ENCODE results near the gene HDAC3. TPM values are rescaled to one million over a fixed set of nuclear protein-coding genes. Genes with fewer than 3 reads are reported as not detected.

Gene HDAC3
- total RNA-seq, 3 donors from 2014 or later, result 66.1 to 73.8 (median 71.7) TPM

DNA sequence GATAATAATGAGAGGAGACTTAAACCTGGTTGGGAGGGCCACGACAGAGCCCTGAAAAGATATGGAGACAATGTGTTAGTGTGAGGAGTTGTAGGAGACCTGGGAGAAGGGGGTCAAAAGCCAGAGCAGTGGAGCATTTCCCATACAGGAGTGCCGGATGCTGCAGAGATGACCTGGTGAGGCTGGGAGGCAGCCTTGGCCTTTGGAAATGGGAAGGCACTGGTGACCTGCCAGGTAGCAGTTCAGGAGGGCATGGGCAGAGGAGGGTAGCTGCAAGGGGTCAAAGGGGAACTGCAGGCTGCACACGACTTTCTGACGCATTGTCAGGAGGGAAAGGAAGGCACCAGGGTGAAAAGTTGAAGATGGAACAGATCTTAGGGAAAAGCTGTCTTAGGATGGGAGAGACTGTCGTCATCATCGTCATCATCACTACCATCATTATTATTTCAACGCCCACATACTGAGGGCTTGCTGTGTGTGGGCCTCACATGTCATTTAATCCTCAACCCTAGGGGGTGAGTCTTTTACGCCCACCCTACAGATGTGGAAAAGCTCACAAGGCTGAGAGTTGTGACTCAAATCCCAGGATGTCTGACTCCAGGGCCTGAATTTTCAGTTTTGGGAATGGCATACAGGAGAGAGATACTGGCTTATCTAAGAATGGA lies 32.1 kb upstream of the HDAC3 start:
- Mint-ChIP-seq H3K9me3 (no peaks in the 10 kb centered on the region), H3K36me3 (ENCODE audit: insufficient read depth) (no peaks in the 10 kb centered on the region), H3K4me3 (no peak overlapping the region), H3K27me3 (ENCODE audit: low read depth) (no peaks in the 10 kb centered on the region), H3K4me1 (ENCODE audit: low read depth) (peaks cover 3% of the 10 kb centered on the region)
- ATAC-seq, result no peak
- no peak for DNase-seq

DNA sequence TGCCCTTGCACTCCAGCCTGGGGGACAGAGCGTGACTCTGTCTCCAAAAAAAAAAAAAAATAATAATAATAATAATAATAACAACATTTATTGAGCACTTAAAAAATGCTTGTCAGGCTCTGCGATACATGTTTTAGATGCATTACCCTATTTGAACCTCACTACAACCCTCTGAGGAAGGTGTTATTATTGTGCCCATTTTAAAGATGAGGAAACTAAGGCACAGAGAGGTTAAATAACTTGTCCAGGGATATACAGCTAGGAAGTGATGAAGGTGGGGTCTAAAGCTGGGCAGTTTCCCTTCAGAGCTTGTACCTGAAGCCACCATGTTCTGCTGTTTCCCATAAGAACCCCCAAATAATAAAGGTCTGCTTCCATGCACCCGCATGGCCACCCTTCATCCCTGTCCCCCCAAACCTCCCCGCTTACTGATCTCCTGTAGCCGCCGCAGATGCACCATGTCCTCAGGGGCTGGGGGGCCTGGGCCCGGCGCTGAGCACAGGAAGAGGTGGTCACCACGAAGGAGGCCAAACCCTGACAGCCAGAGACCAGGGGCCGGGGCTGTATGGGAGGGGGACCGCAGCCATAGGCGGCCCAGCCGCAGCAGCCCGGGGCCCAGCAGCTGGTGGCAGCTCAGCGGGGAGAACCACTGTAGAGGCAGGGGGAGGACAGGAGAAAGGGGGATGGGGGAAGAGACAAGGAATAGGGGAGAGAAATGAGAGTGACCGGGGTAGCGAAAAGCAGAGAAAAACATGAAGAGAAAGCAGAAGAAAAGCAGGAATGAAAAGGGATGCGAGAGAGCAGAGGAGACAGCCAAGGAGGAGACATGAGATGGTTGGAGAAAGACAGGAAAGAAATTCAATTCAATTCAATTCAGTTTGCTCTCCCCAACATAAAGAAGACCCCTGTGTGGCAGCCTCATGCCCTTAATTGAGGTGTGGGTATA lies 29.6 kb upstream of the HDAC3 start:
- Mint-ChIP-seq H3K36me3 (ENCODE audit: insufficient read depth) (no peaks in the 10 kb centered on the region), H3K4me3 (no peak overlapping the region), H3K4me1 (ENCODE audit: low read depth) (peaks cover 3% of the 10 kb centered on the region), H3K9me3 (no peaks in the 10 kb centered on the region), H3K27me3 (ENCODE audit: low read depth) (no peaks in the 10 kb centered on the region)
- DNase-seq (no peak), ATAC-seq (no peak)

GRCh38 chr5:141664733-141665461 lies 28.2 kb upstream of the HDAC3 start:
- DNase-seq, result peak; percentile 72
- Mint-ChIP-seq H3K36me3 (ENCODE audit: insufficient read depth) (no peaks in the 10 kb centered on the region), H3K4me1 (ENCODE audit: low read depth) (peaks cover 3% of the 10 kb centered on the region), H3K27me3 (ENCODE audit: low read depth) (no peaks in the 10 kb centered on the region), H3K9me3 (no peaks in the 10 kb centered on the region), H3K4me3 (no peak overlapping the region)
- peak; percentile 93 to 95 for ATAC-seq

DNA sequence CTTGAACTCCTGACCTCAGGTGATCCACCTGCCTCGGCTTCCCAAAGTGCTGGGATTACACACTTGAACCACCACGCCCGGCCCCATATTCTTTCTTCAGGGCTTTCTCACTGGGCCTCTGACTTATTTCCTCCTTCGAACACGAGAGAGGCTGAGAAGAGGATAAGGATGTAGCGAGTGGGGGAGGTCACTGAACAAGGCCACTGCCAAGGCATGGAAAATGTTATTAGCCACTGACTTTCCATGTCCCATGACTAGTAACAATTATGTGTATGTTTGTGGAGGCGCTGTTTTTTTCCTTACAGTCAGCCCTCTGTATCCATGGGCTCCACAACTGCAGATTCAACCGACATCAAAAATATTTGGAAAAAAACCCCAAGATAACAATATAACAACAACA lies 26.9 kb upstream of the HDAC3 start:
- ATAC-seq (no peak), DNase-seq (no peak)
- no peaks in the 10 kb centered on the region for H3K27me3 Mint-ChIP-seq (ENCODE audit: low read depth)
- peaks cover 3% of the 10 kb centered on the region for H3K4me1 Mint-ChIP-seq (ENCODE audit: low read depth)
- H3K4me3 Mint-ChIP-seq, result no peak overlapping the region
- H3K9me3 Mint-ChIP-seq, result no peaks in the 10 kb centered on the region
- no peaks in the 10 kb centered on the region for H3K36me3 Mint-ChIP-seq (ENCODE audit: insufficient read depth)

DNA sequence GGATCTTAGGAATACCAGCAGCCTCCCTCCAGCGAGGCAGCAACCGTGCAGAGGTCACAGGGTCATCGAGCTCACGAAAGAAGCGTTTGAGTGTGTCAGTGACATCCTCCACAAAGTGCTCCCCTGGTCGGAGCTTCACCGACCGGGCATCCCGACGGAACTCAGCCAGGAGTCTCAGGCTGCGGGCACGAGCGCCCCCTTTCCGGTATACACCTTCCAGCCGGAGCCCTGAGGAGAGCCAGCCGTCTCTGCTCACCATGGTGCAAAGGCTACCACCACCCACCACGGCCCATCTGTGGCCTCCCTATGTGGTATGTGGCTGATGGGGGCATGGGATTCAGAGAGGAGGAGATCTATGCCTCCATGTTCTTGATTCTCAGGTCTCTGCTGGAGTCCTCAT lies 25.4 kb upstream of the HDAC3 start:
- no peaks in the 10 kb centered on the region for H3K36me3 Mint-ChIP-seq (ENCODE audit: insufficient read depth)
- no peaks in the 10 kb centered on the region for H3K27me3 Mint-ChIP-seq (ENCODE audit: low read depth)
- ATAC-seq (no peak), DNase-seq (no peak)
- H3K4me1 Mint-ChIP-seq (ENCODE audit: low read depth), result peaks cover 3% of the 10 kb centered on the region
- H3K4me3 Mint-ChIP-seq, result no peak overlapping the region
- no peaks in the 10 kb centered on the region for H3K9me3 Mint-ChIP-seq

- Mint-ChIP-seq H3K36me3 (ENCODE audit: insufficient read depth) (no peaks in the 10 kb centered on the region), H3K9me3 (no peaks in the 10 kb centered on the region), H3K27me3 (ENCODE audit: low read depth) (no peaks in the 10 kb centered on the region), H3K4me3 (no peak overlapping the region), H3K4me1 (ENCODE audit: low read depth) (no peaks in the 10 kb centered on the region)
- DNase-seq (no peak), ATAC-seq (peak in 1 of 2 donors; percentile 58)
These were observed 21.4 kb upstream of the HDAC3 start for GRCh38 chr5:141657937-141658545.

DNA sequence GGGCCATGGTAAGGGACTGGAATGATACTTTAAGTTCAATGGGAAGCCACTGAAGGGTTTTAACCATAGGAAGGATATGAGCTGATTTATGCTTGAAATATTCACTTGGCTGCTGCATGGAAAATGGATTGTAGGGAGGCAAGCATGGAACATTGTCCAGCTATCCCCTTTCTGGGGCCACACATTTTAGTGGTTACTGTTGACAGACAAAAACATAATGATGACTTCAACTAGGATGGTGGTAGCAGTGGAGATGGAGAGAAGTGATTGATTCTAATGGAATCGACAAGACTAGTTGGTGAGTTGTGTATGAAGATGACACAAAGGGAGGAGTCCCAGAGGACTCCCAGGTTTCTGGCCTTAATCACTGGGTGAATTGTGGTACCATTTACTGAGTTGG lies 20.8 kb upstream of the HDAC3 start:
- Mint-ChIP-seq H3K36me3 (ENCODE audit: insufficient read depth) (no peaks in the 10 kb centered on the region), H3K4me3 (no peak overlapping the region), H3K9me3 (no peaks in the 10 kb centered on the region), H3K27me3 (ENCODE audit: low read depth) (no peaks in the 10 kb centered on the region), H3K4me1 (ENCODE audit: low read depth) (peaks cover 4% of the 10 kb centered on the region)
- DNase-seq (no peak), ATAC-seq (no peak)

GRCh38 chr5:141656396-141656795 lies 19.7 kb upstream of the HDAC3 start:
- Mint-ChIP-seq H3K27me3 (ENCODE audit: low read depth) (no peaks in the 10 kb centered on the region), H3K36me3 (ENCODE audit: insufficient read depth) (no peaks in the 10 kb centered on the region), H3K4me3 (no peak overlapping the region), H3K4me1 (ENCODE audit: low read depth) (peaks cover 13% of the 10 kb centered on the region), H3K9me3 (no peaks in the 10 kb centered on the region)
- no peak for ATAC-seq
- DNase-seq, result no peak

DNA sequence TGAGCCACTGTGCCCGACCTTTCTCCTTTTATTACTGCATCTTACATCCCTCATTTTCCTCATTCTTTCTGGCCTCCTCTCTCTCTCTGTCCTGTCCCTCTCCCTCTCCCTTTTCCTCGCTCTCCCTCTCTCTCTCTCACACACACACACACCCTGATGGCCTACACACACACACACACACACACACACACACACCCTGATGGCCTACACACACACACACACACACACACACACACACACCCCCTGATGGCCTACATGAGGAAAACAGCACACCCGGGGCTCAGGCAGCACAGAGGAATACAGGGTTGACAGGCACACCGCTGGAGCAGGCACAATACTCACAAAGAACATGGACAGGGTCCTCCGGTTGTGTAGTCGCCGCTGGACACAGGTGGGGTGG lies 18.4 kb upstream of the HDAC3 start:
- Mint-ChIP-seq H3K9me3 (no peaks in the 10 kb centered on the region), H3K36me3 (ENCODE audit: insufficient read depth) (no peaks in the 10 kb centered on the region), H3K4me1 (ENCODE audit: low read depth) (peaks cover 23% of the 10 kb centered on the region), H3K4me3 (no peak overlapping the region), H3K27me3 (ENCODE audit: low read depth) (no peaks in the 10 kb centered on the region)
- no peak for ATAC-seq
- DNase-seq, result no peak

GRCh38 chr5:141654298-141654697 lies 17.6 kb upstream of the HDAC3 start:
- H3K36me3 Mint-ChIP-seq (ENCODE audit: insufficient read depth), result no peaks in the 10 kb centered on the region
- no peak for DNase-seq
- H3K9me3 Mint-ChIP-seq, result no peaks in the 10 kb centered on the region
- no peak overlapping the region for H3K4me3 Mint-ChIP-seq
- H3K27me3 Mint-ChIP-seq (ENCODE audit: low read depth), result no peaks in the 10 kb centered on the region
- H3K4me1 Mint-ChIP-seq (ENCODE audit: low read depth), result peaks cover 30% of the 10 kb centered on the region
- ATAC-seq, result no peak

DNA sequence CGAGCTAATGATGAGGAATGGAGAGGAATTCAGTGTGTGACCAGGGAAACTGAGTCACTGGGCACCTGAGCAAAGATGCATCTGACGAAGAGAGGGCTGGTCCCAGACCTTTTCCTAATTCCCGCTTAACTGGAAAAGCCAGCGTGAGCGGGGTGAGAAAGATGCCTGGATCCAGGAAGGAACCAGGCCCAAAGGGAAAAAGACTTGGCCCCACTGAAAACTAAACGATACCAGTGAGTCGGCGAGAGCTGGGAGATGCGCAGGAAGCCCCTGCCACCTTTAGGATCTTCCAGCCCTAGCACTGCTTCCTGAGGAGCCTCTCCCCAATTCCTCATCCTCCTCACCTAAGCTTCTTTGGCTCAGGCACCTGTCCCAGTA lies 15.1 kb upstream of the HDAC3 start:
- no peak for ATAC-seq
- no peaks in the 10 kb centered on the region for H3K9me3 Mint-ChIP-seq

GRCh38 chr5:141650851-141651727 lies 14.4 kb upstream of the HDAC3 start, which contains the start of gene FCHSD1:
Gene FCHSD1, minus strand, starts transcription at chr5:141651418. Its CDS starts 50 bp downstream, at chr5:141651368.
- Mint-ChIP-seq H3K9me3 (no peaks in the 10 kb centered on the region), H3K4me3 (peak within 1 kb of the TSS; percentile 93), H3K27me3 (ENCODE audit: low read depth) (no peaks in the 10 kb centered on the region), H3K36me3 (ENCODE audit: insufficient read depth) (peaks cover 8% of the 10 kb centered on the region), H3K4me1 (ENCODE audit: low read depth) (peaks cover 33% of the 10 kb centered on the region)
- DNase-seq (peak; percentile 73), ATAC-seq (peak; percentile 90 to 93)

More for the DNA sequence above, 15.1 kb upstream of the HDAC3 start:
- Mint-ChIP-seq H3K4me1 (ENCODE audit: low read depth) (peaks cover 33% of the 10 kb centered on the region), H3K27me3 (ENCODE audit: low read depth) (no peaks in the 10 kb centered on the region), H3K4me3 (peak overlapping the region; percentile 93), H3K36me3 (ENCODE audit: insufficient read depth) (peaks cover 2% of the 10 kb centered on the region)
- no peak for DNase-seq

- H3K4me3 Mint-ChIP-seq, result peak overlapping the region; percentile 62
- no peaks in the 10 kb centered on the region for H3K9me3 Mint-ChIP-seq
- H3K4me1 Mint-ChIP-seq (ENCODE audit: low read depth), result peaks cover 35% of the 10 kb centered on the region
- peaks cover 15% of the 10 kb centered on the region for H3K36me3 Mint-ChIP-seq (ENCODE audit: insufficient read depth)
- ATAC-seq (no peak), DNase-seq (no peak)
- no peaks in the 10 kb centered on the region for H3K27me3 Mint-ChIP-seq (ENCODE audit: low read depth)
These were observed 13.3 kb upstream of the HDAC3 start for GRCh38 chr5:141649972-141650371.

Data from activated T-cell treated with anti-CD3 and anti-CD28 coated beads, Interleukin-2, amount 50 U/mL, for 4 hours (primary cell).